GM19452 (cell line): ENCODE data around the gene ZNF653.
"Not testable (repeated sequence)": the region's sequence is repeated elsewhere in the genome, so short reads cannot be mapped to it uniquely, and the experiment has no call there.

Source experiments
- ATAC-seq: cut with Tn5 transposase; IDR thresholded peaks from one replicate; pipeline ENCODE4 v1.9.1; 2021; ENCODE audit not compliant: unreplicated experiment

The ZNF653 gene

GRCh38 chr19:11481534-11482383 is 23.9 kb downstream of the ZNF653 start:
- peak; percentile 69 for ATAC-seq

GRCh38 chr19:11480715-11481533 is 24.7 kb downstream of the ZNF653 start, which contains the start of gene ELAVL3:
Gene ELAVL3, minus strand, starts transcription at chr19:11481046. Its CDS starts 438 bp downstream, at chr19:11480608.
- no peak for ATAC-seq

GRCh38 chr19:11479898-11480714 is 25.5 kb downstream of the ZNF653 start:
- no peak for ATAC-seq

- ATAC-seq, result no peak
Measured at GRCh38 chr19:11479090-11479897, 26.3 kb downstream of the ZNF653 start.

GRCh38 chr19:11478167-11479089 is 27.2 kb downstream of the ZNF653 start:
- ATAC-seq, result no peak

GRCh38 chr19:11475861-11476260 is 29.8 kb downstream of the ZNF653 start:
- ATAC-seq, result no peak

- not testable (repeated sequence) for ATAC-seq
Measured at GRCh38 chr19:11475343-11475742, 30.3 kb downstream of the ZNF653 start.

GRCh38 chr19:11473725-11474124 is 31.9 kb downstream of the ZNF653 start:
- ATAC-seq, result no peak

GRCh38 chr19:11468266-11468845 is 37.3 kb downstream of the ZNF653 start:
- ATAC-seq, result not testable (repeated sequence)

GRCh38 chr19:11465600-11465999 is 40.0 kb downstream of the ZNF653 start:
- no peak for ATAC-seq

GRCh38 chr19:11464333-11465265 is 41.0 kb downstream of the ZNF653 start:
- no peak for ATAC-seq

GRCh38 chr19:11463391-11463790 is 42.2 kb downstream of the ZNF653 start:
- no peak for ATAC-seq

GRCh38 chr19:11461453-11461852 is 44.2 kb downstream of the ZNF653 start:
- no peak for ATAC-seq

GRCh38 chr19:11460207-11460606 is 45.4 kb downstream of the ZNF653 start:
- ATAC-seq, result no peak

GRCh38 chr19:11458912-11459311 is 46.7 kb downstream of the ZNF653 start:
- ATAC-seq, result not testable (repeated sequence)

- no peak for ATAC-seq
Measured at GRCh38 chr19:11458236-11458900, 47.3 kb downstream of the ZNF653 start.

GRCh38 chr19:11457831-11458230 is 47.8 kb downstream of the ZNF653 start:
- ATAC-seq, result no peak
